ENCODE data around the gene IFT74.

The IFT74 gene

GRCh38 chr9:26955921-26956859 lies at the start of gene IFT74:
Gene IFT74, plus strand, starts transcription at chr9:26956412. Its CDS starts 5,556 bp downstream, at chr9:26961968.
- peak; percentile 68 for DNase-seq

- DNase-seq = no peak
Observed at GRCh38 chr9:26913138-26913668, 43.0 kb upstream of the IFT74 start.

- no peak for DNase-seq
Observed at GRCh38 chr9:26919698-26920097, 36.5 kb upstream of the IFT74 start.

GRCh38 chr9:26925609-26926008 lies 30.6 kb upstream of the IFT74 start:
- no peak for DNase-seq

GRCh38 chr9:26928902-26929495 lies 27.2 kb upstream of the IFT74 start:
- no peak for DNase-seq

GRCh38 chr9:26935847-26936246 lies 20.4 kb upstream of the IFT74 start:
- no peak for DNase-seq

GRCh38 chr9:26937816-26938371 lies 18.3 kb upstream of the IFT74 start:
- no peak for DNase-seq

GRCh38 chr9:26939955-26940711 lies 16.1 kb upstream of the IFT74 start:
- no peak for DNase-seq

- no peak for DNase-seq
Observed at GRCh38 chr9:26940779-26941178, 15.4 kb upstream of the IFT74 start.

- DNase-seq = no peak
Observed at GRCh38 chr9:26945591-26945990, 10.6 kb upstream of the IFT74 start.

GRCh38 chr9:26946753-26947727 lies 9.2 kb upstream of the IFT74 start, which contains the start of gene PLAA:
Gene PLAA, minus strand, starts transcription at chr9:26947242. Its CDS starts 197 bp downstream, at chr9:26947045.
- DNase-seq = peak; percentile 81

- DNase-seq = no peak
Observed at GRCh38 chr9:26947736-26948135, 8.5 kb upstream of the IFT74 start.

- DNase-seq = no peak
Observed at GRCh38 chr9:26949637-26950069, 6.6 kb upstream of the IFT74 start.

- DNase-seq = no peak
Observed at GRCh38 chr9:26950521-26950920, 5.7 kb upstream of the IFT74 start.

- no peak for DNase-seq
Observed at GRCh38 chr9:26951794-26952193, 4.4 kb upstream of the IFT74 start.

- DNase-seq = no peak
Observed at GRCh38 chr9:26954050-26954508, 2.1 kb upstream of the IFT74 start.

GRCh38 chr9:26955222-26955903 lies 849 bp upstream of the IFT74 start:
- no peak for DNase-seq

- no peak for DNase-seq
Observed at GRCh38 chr9:26956860-26957233, 635 bp downstream of the IFT74 start.

- no peak for DNase-seq
Observed at GRCh38 chr9:26971721-26972120, 15.5 kb downstream of the IFT74 start.

GRCh38 chr9:26973989-26974388 lies 17.8 kb downstream of the IFT74 start:
- DNase-seq = no peak

GRCh38 chr9:26974927-26975326 lies 18.7 kb downstream of the IFT74 start:
- DNase-seq = no peak
